HPDE6-E6E7 (cell line): ENCODE measurements around the gene RFNG.

Experiments used
- DNase-seq: peaks from one replicate; pipeline ENCODE4 v3.0.0; 2011; ENCODE audit warnings: missing footprints; ENCODE audit errors: extremely low spot score

RFNG gene

DNA sequence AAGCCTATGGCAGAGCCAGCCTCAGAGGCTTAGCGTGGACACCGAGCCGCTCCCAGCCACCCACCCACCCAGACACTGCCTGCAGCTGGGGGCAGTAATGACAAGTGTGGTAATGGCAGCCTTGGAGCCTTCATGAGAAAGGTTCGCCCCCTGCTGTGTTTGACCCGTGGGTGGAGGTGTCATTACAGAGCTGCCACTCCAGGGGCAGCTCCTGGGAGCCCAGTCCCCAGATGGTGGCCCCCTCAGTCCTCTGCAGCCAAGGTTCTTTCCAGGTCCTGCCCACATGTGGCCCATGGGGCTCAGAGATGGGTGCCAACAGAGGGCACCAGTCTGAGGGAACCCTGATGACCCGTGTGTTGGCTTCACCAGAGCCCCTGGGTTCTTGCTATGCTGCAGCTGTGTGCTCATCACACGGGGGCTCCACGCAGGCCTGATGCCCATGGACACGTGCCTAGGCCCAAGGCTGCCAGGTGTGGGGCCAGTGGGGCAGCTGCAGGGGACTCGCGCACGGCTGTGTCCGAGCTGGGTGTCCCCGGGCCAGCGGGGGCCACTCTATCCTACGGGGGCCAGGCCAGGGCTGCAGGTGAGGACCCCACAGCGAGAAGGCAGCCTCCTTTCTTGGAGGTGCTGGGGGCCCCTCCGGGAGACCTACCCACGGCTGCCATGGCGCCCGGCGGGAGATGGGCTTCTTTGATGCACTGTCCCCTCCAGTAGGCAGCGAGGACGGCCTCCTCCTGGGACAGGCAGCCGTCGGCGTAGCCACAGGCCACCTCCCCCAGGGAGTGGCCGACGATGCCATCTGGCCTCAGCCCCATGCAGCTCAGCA lies 38.3 kb upstream of the RFNG start:
- no peak for DNase-seq

DNA sequence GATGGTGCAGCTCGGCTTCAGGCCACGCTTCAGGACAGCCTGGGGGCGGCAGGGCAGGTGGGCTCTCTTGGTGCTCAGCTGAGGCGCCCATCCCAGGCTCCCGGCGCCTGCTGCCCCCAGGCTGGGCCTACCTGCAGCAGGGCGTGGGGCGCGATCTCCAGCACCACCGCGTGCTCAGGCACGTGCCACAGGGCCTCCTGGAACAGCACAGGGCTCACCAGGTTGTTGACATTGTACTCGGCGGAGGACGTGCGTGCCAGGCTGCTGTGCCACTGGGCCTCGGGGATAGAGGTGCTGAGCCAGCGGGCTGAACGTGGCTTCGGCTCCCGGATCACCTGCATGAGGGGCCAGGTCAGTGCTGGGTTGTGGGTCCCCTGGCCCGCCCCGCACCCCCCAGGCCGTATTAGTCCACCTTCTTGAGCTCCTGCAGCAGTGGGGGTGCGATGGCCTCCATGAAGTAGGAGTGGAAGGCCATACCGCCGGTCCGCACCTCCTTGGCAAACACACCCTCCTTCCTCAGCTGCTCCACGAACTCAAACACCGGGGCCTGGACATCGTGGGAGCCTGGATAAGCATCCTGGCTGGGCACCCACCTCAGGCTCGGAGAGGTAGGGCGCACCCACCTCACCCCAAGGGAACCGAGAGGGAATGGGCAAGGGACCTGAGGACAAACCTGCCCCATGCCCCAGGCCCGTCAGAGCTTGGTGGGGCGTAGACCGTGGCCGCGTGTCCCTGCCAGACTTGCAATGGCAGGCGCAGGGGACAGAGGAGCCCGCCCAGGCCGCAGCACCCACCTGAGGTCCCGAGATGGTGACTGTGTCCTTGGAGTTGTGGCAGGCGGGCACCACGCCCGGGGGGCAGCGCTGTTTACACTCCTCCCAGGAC lies 37.5 kb upstream of the RFNG start:
- DNase-seq: no peak

DNA sequence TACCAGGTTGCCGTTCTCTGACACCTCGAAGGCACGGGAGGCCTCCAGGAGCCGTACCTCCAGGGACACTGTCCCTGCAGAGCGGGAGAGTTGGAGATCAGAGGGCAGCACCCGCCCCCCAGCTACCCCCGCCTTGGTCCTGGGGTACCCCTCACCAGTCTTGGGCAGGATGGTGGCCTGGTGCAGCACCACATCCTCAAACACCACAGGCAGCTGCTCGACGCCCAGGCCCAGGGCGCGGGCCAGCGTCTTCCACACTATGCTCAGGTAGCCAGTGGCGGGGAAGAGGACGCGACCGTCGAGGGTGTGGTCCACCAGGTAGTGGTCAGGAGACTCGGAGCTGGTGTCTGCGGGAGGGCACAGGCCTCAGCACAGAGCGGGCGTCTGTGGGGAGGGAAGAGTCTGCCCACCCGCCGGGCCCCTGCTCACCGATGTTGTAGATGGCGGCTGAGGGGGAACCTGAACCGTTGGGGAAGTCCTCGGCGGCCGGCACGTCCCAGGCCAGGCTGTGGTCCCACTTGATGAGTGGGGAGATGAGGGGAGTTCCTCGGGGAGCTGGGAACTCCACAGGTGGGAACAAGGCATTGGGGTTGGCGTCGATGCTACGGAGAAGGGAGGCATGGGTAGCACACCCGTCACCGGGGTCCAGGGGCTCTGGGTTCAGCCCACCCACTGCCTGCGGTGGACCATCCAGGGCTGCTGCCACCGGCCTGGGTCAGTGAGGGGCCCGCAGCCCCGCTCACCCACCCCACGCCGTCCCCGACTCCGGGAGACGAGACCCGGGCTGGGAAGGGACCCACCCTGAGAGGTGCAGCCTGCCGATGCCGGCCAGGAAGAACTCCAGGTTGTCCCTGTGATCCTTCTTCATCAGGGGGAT lies 36.6 kb upstream of the RFNG start:
- DNase-seq: no peak

DNA sequence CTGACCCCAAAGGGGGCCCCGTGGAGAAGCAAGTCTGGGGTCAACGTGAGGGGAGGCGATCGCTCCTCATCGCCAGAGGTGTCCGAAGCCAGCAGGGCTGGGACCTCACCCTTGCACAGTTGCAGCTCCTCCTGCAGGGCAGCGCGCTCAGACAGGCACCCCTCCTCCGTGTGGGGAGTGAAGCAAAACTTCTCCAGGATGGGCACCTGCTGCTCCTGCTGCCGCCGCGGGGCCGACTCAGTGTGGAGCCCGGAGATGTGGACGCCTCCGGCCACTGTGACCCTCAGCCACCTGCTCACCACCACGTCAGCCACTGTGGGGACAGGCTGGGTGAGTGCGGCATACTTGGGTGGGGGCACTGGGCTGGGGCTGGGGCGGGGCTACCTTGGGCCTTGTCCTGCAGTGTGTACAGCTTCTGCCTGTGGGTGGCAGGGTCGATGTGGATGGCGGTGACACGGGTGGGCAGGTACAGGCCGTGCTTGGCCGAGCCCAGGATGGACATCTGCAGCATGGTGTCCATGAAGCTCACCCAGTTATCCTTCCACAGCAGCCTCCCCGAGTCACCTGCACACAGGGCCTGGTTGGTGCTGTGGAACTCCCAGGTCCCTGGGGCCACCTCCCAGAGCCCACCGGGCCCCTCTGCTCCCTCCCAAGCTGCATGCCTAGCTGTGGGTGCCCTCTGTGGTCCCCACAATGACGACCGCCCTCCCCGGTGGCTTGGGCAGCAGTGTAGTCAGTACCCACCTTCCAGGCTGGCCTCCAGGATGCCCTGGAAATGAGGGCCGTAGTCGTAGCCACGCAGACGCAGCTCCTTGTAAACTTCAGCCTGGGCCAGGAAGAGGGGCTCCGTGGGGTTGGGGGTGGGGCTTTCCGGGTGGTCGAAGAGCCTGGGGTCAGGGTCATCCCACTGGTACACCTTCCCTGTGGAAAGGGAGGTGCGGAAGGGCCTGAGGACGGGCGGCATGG lies 35.6 kb upstream of the RFNG start:
- no peak for DNase-seq

DNA sequence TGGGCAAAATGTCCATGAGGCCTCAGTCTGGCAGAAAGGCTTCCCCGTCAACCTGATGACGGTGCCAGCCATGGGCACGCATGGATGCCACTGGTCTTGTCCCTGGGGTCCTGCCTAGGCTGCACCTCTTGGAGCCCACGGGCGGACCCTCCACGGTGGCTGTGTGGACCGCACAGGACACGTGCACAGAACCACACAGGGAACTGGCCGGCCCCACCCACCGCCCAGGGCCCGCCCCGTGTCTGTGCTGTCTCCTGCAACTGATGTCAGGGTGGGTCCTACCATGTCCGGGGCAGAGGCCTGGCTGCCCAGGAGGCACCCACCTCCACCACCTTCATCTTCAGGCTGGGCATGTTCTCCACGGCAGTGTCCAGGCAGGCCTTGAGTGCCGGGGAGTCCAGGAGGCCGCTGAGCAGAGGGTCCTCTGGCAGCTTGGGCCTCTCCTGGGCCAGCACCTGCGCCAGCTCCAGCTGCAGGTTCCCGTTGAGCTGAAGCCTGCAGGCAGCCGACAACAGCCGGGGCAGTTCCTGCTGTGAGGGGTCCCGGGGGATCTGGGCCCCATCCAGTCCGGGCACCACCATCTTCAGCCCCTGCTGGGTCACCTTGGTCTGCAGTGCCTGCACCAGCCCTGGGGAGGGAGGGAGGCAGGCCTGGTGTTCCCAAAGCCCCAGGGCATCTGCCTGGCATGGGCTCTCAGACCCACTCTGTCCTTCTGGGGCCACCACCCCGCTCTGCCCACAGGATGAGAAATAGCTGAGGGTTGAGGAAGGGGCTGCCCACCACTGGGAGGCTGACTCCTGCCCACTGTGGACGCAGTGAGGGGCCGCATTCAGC lies 34.5 kb upstream of the RFNG start:
- DNase-seq: no peak

DNA sequence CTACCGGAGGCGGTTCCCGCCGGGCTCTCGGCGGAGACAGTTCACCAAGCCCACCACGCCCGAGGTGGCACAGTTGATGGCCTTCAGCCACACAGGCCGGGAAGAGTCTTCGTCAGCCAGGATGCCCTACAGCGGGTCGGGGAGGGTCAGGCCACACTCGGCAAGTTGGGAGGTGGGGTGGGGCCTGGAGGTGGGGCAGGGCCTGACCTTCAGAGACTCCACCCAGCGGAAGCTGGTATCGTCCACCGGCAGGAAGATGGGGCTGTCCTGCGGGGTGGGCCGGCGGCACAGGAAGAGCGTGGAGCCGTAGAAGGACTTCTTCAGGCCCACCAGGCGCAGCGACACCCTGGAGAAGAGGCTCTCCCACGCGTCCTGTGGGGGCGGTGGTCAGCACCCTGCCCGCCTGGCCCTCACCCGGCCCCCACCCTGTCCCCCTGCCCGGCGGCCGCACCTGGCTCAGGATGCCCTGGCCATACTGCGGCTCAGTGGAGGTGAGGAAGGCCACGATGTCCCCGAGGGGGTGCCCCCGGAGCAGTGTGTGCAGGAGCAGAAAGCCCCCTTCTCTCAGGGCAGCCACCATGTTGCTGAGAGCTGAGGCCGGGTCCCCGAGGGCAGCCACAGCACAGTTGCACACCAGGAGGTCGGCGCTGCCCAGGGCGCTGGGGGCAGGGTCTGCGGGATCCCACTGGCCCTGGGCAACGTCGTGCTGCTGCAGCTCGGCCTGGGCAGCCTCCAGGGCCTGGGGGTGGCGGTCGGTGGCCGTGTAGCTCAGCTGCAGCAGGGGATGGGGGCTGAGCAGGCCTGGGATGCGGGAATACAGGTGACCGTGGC lies 33.6 kb upstream of the RFNG start:
- no peak for DNase-seq

DNA sequence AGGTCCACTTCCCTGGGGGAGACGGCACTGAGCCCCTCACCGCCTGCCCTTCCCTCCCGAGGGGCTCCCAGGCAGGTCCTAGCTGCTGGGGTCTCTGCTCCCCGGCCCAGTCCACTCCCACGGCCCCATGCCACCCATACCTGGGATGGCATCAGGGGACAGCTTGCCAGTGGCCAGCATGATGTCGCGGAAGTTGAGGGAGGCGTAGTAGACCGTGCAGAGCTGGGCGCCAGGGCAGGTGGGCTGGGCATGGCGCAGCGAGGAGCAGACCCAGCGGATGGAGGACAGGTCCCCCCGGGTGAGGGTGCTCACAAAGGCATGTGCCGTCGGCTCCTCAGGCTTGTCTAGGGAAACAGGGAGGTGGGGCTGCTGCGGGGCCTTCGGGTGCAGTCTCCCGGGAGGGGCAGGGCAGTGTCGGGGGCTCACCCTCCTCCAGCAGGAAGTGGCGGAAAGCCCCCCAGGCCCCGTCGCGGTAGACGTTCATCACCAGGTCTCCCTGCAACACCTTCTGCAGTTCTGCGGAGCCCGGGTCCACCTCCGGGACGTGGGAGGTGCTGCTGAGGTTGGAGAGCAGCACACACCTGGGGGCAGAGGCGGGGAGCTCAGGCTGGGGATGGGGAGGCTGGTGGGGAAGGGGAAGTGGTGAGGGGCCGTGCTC lies 32.9 kb upstream of the RFNG start:
- DNase-seq: no peak

DNA sequence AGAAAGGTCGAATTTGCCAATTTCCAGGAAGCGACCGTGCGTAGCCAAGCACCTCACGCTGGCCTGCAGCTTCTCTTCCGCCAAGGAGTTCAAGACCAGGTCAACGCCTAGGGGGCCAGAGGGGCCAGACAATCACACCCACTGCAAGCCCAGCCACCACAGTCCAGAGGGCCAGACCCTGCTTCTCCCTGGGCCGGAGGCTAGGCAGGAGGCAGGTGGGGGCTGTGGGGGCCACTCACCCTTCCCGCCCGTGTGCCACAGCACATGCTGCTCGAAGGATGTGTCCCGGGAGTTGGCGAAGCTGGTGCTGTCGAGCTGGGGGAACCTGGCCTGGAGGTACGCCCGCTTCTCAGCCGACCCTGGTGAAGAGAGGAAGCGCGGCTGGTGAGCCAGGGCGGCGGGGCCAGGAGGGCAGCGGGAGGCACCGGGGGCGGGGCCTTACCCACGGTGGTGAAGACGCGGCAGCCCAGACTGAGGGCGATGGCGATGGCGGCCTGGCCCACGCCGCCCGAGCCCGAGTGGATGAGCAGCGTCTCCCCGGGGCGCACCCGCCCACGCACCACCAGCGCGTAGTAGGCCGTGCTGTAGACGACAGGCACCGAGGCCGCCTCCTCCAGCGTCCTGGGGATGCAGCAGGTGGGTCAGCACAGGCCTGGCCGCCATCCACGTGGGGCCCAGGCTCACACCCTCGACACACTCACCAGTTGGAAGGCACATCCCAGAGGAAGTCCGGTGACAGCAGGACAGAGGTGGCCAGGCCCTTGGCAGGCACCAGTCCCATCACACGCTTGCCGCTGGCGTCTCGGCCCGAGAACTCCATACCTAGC lies 32.1 kb upstream of the RFNG start:
- no peak for DNase-seq

DNA sequence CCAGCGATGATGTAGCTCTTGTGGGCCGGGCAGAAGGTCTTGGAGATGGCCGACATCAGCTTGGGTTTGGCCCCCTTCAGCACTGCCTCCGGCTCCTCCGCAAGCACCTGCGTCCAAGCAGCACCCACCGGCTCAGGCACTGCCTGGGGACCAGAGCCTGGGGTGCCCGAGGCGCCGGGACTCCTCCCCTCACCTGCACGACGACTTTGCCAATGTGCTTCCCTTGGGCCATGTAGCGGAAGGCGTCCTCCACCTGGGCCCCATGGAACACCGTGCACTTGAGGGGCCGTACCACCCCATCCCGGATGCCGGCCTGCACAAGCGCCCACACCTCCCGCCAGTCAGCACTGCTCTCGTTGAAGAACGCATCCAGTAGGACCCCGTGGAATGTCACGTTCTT lies 31.4 kb upstream of the RFNG start:
- DNase-seq: no peak

DNA sequence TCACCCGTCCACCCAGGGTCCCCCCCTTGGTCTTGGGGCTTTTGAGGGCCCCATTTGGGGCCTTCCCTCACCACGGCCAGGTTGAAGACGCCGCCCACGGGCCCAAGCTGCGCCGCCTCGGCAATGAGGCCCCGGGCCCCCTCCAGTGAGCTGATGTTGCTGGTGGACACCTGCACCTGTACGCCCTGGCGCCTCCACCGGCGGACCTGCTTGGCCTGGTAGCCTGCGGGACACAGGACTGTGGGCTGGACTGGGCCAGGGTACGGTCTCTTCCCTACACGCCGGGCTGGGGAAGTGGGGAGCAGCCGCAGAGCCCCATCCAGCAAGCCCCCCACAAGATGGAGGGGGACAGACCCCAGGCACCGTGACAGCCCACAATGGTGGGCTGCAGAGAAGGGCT lies 30.8 kb upstream of the RFNG start:
- DNase-seq: no peak

DNA sequence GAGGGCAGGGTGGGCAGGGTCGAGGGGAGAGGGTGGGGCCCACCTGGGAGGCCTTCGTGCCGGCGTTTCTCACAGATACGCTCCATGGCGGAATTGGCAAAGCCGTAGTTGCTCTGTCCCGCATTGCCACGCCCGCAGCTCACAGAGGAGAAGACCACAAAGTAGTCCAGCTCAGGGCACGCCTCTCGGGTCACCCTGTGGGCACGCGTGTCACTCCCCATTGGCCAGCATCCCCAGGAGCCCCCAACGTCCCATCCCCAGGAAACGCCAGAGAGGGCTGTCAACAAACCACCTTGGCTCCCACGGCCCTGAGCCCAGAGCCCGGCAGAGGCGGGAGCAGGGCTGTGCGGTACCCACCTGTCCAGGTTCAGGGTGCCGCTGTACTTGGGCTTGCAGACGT lies 30.4 kb upstream of the RFNG start:
- no peak for DNase-seq

DNA sequence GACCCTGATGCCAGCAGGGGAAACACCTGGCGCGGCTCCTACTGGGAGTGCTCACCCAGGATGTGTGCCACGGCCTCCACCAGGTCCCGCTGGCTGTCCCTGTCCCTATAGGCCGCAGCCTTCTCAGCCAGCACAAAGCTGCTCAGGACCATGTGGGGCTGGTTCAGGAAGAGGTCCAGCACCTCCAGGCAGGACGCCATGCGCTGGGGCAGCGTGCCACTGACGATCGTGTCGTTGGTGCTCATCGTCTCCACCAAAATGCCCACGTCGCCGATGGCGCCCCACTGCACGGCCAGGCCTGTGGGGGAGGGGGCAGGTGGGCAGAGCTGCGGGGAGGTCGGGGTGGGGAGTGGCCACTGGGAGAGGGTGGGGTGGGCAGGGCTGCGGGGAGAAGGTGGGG lies 29.9 kb upstream of the RFNG start:
- no peak for DNase-seq

DNA sequence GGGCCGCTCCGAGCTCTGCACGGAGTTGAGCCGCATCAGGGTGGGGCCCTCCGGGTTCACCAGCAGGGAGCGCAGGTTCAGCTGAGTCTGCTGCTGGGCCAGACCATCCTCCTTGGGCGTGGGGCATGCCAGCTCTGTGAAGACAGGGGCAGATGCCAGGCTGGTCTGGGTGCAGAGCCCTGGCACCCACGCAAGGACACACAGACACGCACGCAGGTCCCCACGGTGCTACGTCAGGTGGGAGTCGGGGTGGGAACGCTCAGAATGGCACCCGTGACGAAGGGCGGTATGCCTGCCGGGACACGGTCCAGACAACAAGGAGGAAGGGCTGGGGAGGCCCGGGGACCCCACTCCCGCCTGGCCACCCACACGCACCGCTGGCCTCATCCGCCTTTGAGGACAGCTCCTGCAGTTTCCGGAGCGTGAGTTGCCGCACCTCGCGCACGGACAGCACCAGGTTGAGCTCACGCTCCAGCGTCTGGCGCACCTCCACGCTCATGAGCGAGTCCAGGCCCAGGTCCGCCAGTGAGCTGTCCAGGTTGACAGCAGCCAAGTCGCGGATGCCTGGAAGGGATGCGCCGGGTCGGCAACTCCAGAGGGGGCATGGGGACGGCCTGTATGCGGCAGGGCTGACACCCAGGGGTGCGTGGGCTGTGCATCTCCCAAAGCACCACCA lies 29.3 kb upstream of the RFNG start:
- no peak for DNase-seq

DNA sequence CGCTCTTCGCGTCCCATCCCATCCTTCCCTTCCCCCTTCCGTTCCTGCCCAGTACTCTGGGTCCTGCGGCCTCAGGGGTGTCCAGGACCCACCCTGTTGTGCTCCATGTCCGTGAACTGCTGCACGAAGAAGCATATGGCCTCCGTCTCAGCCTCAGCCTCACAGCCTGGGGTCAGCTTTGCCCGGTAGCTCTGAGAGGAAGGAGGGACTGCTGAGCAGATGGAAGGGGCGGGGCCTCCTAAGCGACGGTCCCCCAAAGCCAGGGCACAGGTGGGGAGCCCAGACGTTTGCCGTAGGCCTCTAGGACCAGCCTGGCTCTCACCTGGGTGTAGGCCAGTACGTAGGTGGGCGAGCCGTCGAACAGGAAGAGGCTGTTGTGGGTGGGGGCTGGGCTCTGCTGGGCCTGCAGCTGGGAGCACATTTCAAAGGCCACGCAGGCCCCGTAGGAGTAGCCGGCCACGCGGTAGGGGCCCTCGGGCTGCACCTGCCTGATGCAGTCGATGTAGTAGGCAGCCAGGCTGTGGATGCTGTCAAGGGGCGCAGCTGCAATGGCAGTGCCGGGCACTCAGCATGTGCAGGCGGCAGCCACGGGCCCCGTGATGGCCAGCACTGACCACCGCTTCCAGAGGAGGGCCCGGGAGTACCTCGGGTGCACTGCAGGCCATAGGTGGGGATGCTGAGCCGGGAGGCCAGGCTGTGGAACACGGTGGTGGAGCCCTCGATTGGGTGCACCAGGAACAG lies 28.6 kb upstream of the RFNG start:
- no peak for DNase-seq

DNA sequence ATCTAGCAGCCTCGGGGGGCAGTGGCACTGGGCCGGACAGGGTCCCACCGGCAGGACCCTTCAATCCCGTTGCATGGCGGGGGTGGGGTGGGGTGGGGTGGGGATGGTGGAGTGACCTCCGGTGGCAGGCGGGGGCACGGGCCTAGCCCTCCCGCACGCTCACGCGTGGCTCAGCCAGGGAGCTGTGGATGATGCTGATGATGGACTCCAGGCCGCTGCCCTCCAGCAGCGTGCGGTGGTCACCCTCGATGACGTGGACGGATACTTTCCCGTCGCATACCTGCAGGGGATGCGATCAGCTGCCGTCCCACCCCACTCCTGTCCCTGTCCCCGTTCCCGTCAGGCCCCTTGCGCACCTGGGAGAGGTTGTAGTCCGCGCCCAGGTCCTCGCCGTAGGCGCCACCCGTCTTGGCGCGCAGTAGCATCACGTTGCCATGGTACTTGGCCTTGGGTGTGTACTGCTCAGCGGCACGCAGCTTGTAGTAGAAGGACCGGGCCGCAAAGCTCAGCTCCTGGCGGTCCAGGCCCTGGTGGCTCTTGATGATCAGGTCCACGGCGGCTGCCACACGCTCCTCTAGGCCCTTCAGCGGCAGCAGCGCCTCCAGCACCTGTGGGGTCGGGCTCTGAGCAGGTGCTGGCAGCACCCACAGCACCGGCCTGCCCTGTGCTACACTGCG lies 27.5 kb upstream of the RFNG start:
- DNase-seq: no peak

DNA sequence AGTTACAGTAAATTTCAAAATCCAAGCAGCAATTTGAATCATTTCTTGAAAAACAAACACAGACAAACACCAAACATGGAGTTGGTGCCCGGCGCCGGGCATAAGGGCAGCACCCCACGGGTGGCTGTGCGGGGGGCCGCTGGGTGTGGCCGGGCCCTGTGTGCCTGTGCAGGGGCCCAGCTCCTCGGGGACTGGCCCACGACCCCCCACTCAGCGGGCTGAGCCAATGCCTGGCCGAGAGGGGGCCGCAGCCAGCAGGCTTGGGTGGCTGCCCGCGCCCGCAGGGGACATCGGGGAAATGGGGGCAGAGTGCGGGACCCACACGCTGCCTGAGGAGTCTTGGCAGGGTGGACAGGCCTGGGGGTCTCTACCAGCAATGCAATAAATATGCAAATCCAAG lies 26.8 kb upstream of the RFNG start:
- DNase-seq: no peak
